ENCODE measurements around the gene SYTL3.

GRCh38 chr6:158722176-158722729 is 72.4 kb downstream of the SYTL3 start:
- TF ChIP-seq MTF1 (CRISPR knock-in tag; IDR thresholded peaks at IDR 0.05; ENCODE audit: borderline replicate concordance) (no peak), ZNF551 (CRISPR knock-in tag; IDR thresholded peaks at IDR 0.05) (no peak), ZFP36 (IDR thresholded peaks at IDR 0.05; ENCODE audit: low read depth, low read length, partially characterized antibody) (no peak), MCM5 (IDR thresholded peaks at IDR 0.05; ENCODE audit: low read depth) (no peak), RBM15 (IDR thresholded peaks at IDR 0.05; ENCODE audit: insufficient read depth, low read length) (no peak), TOE1 (IDR thresholded peaks at IDR 0.05; ENCODE audit: borderline replicate concordance) (no peak), TOE1 (CRISPR knock-in tag; IDR thresholded peaks at IDR 0.05; ENCODE audit: borderline replicate concordance, low read depth) (no peak), JUN (IDR thresholded peaks at IDR 0.05; ENCODE audit: borderline replicate concordance, low read depth, low read length) (no peak), JUN (CRISPR knock-in tag; IDR thresholded peaks at IDR 0.05; ENCODE audit: borderline replicate concordance) (no peak), PRDM10 (IDR thresholded peaks at IDR 0.05; ENCODE audit: partially characterized antibody) (no peak), EP300 (IDR thresholded peaks at IDR 0.05; ENCODE audit: low read length) (no peak), NFATC3 (IDR thresholded peaks at IDR 0.05) (no peak), E2F8 (IDR thresholded peaks at IDR 0.05; ENCODE audit: low read depth, partially characterized antibody) (no peak), POLR2AphosphoS2 (IDR thresholded peaks at IDR 0.05; ENCODE audit: low read length) (no peak)

Data from K562 (cell line).